Subcutaneous abdominal adipose tissue (tissue), 5 donors: Measurements from ENCODE around the gene GTF2F1.
"Not testable (repeated sequence)": the region's sequence is repeated elsewhere in the genome, so short reads cannot be mapped to it uniquely, and the experiment has no call there.

Experiments
- H3K27ac ChIP-seq: one replicate; pipeline ENCODE4 v1.7.0; 2013; ENCODE audit warnings: low read depth, mild to moderate bottlenecking, inconsistent platforms, low read length, moderate library complexity
- H3K27me3 ChIP-seq, 5 donors: one replicate each; pipeline ENCODE4 v1.7.0; 2013; ENCODE audit warnings: low read length in 5 of 5, inconsistent platforms in 1 of 5; ENCODE audit not compliant: control insufficient read depth in 5 of 5, insufficient read depth in 4 of 5
- H3K36me3 ChIP-seq, 5 donors: one replicate each; pipeline ENCODE4 v1.7.0; 2013; ENCODE audit warnings: low read length in 5 of 5; ENCODE audit not compliant: control insufficient read depth in 5 of 5, insufficient read depth in 5 of 5
- H3K4me1 ChIP-seq, 5 donors: one replicate each; pipeline ENCODE4 v1.7.0; 2013; ENCODE audit warnings: low read length in 5 of 5, mild to moderate bottlenecking in 3 of 5, moderate library complexity in 1 of 5; ENCODE audit not compliant: control insufficient read depth in 5 of 5, insufficient read depth in 5 of 5
- H3K4me3 ChIP-seq, 5 donors: one replicate each; pipeline ENCODE4 v1.7.0; 2013; ENCODE audit warnings: low read length in 5 of 5, low read depth in 1 of 5
- H3K9ac ChIP-seq, 5 donors: one replicate each; pipeline ENCODE4 v1.7.0; 2013; ENCODE audit warnings: low read length in 5 of 5, mild to moderate bottlenecking in 4 of 5, moderate library complexity in 3 of 5
- H3K9me3 ChIP-seq, 5 donors: one replicate each; pipeline ENCODE4 v1.7.0; 2013; ENCODE audit warnings: low read length in 5 of 5; ENCODE audit not compliant: control insufficient read depth in 5 of 5
- donor health status: healthy.
- donor health status: healthy.
- donor health status: healthy.
- donor health status: healthy.
- donor health status: healthy.

The GTF2F1 gene

GRCh38 chr19:6357174-6357573 lies 35.8 kb downstream of the GTF2F1 start:
- no peak overlapping the region for H3K27ac ChIP-seq
- H3K36me3 ChIP-seq, result no peaks in the 10 kb centered on the region
- no peaks in the 10 kb centered on the region for H3K9me3 ChIP-seq
- peaks cover under 1 to 6% (median 5%) of the 10 kb centered on the region in 5 donors for H3K4me1 ChIP-seq
- H3K9ac ChIP-seq, result no peak overlapping the region
- no peaks in the 10 kb centered on the region for H3K27me3 ChIP-seq
- H3K4me3 ChIP-seq, result no peak overlapping the region

GRCh38 chr19:6355321-6356040 lies 37.5 kb downstream of the GTF2F1 start:
- not testable (repeated sequence) for H3K9me3 ChIP-seq, H3K27ac ChIP-seq, H3K4me1 ChIP-seq, H3K4me3 ChIP-seq, H3K9ac ChIP-seq, H3K36me3 ChIP-seq, H3K27me3 ChIP-seq

DNA sequence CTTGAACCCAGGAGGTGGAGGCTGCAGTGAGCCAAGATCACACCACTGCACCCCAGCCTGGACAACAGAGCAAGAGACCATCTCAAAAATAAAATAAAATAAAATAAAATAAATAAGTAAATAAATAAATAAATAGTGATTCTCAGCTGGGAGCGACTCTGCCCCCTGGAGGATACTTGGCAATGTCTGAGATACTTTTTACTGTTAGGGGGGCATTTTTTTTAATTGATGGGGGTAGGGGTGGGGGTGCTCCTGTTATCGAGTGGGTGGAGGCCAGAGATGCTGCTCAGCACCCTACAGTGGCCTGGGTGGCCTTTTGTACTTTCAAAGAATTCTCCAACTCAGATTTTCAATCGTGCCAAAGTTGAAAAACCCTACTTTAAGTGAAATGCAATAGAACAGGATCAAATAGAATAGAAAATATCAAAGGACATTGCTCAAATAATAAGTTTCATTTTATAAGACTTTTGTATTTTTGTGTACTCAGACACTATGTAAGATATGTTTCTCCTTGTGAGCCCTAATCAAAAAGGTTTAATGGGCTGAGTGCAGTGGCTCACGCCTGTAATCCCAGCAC lies 38.8 kb downstream of the GTF2F1 start:
- Histone ChIP-seq H3K27ac (no peak overlapping the region), H3K4me3 (no peak overlapping the region)

GRCh38 chr19:6352381-6353165 lies 40.4 kb downstream of the GTF2F1 start:
- H3K36me3 ChIP-seq, result no peaks in the 10 kb centered on the region
- no peak overlapping the region for H3K27ac ChIP-seq
- H3K4me3 ChIP-seq, result no peak overlapping the region
- H3K4me1 ChIP-seq, result no peaks in the 10 kb centered on the region
- no peaks in the 10 kb centered on the region for H3K9me3 ChIP-seq
- no peaks in the 10 kb centered on the region for H3K27me3 ChIP-seq
- no peak overlapping the region for H3K9ac ChIP-seq

More for the DNA sequence above, 38.8 kb downstream of the GTF2F1 start:
- Histone ChIP-seq H3K4me1 (no peaks in the 10 kb centered on the region), H3K36me3 (no peaks in the 10 kb centered on the region), H3K9ac (no peak overlapping the region), H3K9me3 (no peaks in the 10 kb centered on the region), H3K27me3 (no peaks in the 10 kb centered on the region)

- Histone ChIP-seq H3K27ac (no peak overlapping the region), H3K36me3 (no peaks in the 10 kb centered on the region), H3K9ac (no peak overlapping the region), H3K9me3 (no peaks in the 10 kb centered on the region), H3K27me3 (no peaks in the 10 kb centered on the region), H3K4me3 (no peak overlapping the region), H3K4me1 (no peaks in the 10 kb centered on the region)
Observed at GRCh38 chr19:6350688-6351087, 42.3 kb downstream of the GTF2F1 start.

- H3K27me3 ChIP-seq, H3K9ac ChIP-seq, H3K9me3 ChIP-seq, H3K4me1 ChIP-seq, H3K36me3 ChIP-seq, H3K4me3 ChIP-seq, H3K27ac ChIP-seq: not testable (repeated sequence)
Observed at GRCh38 chr19:6349271-6349670, 43.7 kb downstream of the GTF2F1 start.

GRCh38 chr19:6343462-6343861 lies 49.5 kb downstream of the GTF2F1 start:
- Histone ChIP-seq H3K27me3 (peaks cover 0 to 10% (median 5%) of the 10 kb centered on the region in 5 donors), H3K4me1 (no peaks in the 10 kb centered on the region), H3K4me3 (no peak overlapping the region), H3K36me3 (no peaks in the 10 kb centered on the region), H3K9me3 (no peaks in the 10 kb centered on the region), H3K9ac (no peak overlapping the region), H3K27ac (no peak overlapping the region)

DNA sequence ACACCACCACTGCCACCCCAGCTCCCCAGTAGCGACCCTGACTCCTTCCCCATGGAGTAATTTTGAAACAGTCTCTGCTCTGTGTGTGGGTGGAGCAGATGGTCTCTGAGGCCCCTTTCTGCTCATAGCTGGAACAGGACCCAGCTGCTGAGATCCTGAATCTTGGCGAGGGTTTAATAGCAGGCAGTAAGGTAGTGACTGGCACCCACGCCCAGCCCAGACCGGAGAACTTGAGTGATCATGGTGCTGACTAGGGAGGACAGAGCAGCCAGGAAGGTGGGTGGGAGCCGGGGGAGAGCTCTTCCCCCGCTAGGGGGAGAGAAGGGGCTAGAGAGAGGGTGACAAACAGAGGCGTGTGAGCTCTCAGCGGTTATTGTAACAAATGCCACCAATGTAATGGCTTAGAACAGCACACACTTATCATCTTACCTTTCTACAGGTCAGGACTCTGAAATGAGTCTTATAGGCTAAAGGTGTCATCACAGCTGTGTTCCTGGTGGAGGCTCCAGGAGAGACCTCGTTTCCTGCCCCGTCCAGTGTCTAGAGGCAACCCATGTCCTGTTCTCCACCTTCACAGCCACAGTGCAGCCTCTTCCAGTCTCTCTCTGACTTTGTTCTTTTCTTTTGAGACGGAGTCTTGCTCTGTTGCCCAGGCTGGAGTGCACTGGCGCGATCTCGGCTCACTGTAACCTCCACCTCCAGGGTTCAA lies 52.3 kb downstream of the GTF2F1 start:
- no peak overlapping the region for H3K27ac ChIP-seq
- no peaks in the 10 kb centered on the region for H3K9me3 ChIP-seq
- H3K4me3 ChIP-seq, result no peak overlapping the region
- H3K27me3 ChIP-seq, result peaks cover 0 to 10% (median 5%) of the 10 kb centered on the region in 5 donors
- H3K36me3 ChIP-seq, result no peaks in the 10 kb centered on the region
- no peaks in the 10 kb centered on the region for H3K4me1 ChIP-seq
- no peak overlapping the region for H3K9ac ChIP-seq

DNA sequence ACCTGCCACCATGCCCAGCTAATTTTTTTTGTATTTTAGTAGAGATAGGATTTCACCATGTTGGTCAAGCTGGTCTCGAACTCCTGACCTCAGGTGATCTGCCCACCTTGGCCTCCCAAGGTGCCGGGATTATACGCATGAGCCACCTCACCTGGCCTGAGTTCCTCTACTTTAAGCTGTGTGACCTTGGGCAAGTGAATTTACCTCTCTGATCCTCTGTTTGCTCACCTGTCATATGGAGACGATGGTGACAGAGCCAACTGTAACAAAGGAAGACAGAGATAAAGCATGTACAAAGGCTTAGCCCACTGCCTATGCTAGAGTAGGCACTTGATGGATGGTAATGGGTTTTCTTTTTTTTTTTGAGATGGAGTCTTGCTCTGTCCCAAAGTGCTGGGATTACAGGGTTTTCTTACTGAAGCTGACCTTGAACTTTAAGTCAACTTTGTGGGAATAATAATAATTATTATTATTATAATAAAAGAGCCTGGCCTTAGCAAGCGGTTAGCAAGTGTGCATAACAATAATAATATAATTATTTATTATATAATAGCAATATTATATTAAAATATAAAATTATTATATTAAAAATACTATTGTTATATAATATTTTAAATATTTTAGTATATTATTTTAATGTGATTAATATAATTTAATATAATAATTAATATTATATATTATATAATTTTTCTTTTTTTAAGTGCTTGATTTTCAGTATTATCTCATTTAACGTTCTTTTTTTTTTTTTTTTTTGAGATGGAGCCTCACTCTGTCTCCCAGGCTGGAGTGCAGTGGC lies 58.3 kb downstream of the GTF2F1 start:
- no peaks in the 10 kb centered on the region for H3K4me1 ChIP-seq
- H3K27me3 ChIP-seq, result peaks cover 0 to 5% (median 0%) of the 10 kb centered on the region in 5 donors
- no peaks in the 10 kb centered on the region for H3K36me3 ChIP-seq
- H3K4me3 ChIP-seq, result no peak overlapping the region
- H3K27ac ChIP-seq, result no peak overlapping the region
- no peaks in the 10 kb centered on the region for H3K9me3 ChIP-seq
- H3K9ac ChIP-seq, result no peak overlapping the region
